Tibial nerve (tissue), 4 donors: ENCODE results near the gene FSTL1. TPM values are rescaled to one million over a fixed set of nuclear protein-coding genes. Genes with fewer than 3 reads are reported as not detected.

ENCODE experiments used
- DNase-seq, 2 donors: peaks; one replicate each; pipeline ENCODE4 v3.0.0-alpha.2; 2019; ENCODE audit warnings: low spot score in 2 of 2
- H3K27ac ChIP-seq, 4 donors: fragments of 200-600 bp; sonication (generic) in 3 of 4; one replicate each; pipeline ENCODE4 v1.5.1; 2017 to 2019; ENCODE audit warnings: mild to moderate bottlenecking in 1 of 4
- H3K27me3 ChIP-seq, 2 donors: fragments of 200-600 bp; sonication (generic) in 1 of 2; one replicate each; pipeline versions ENCODE4 v1.5.1 to v1.6.0; 2017 to 2019
- H3K36me3 ChIP-seq, 3 donors: fragments of 200-600 bp; sonication (generic); one replicate each; pipeline ENCODE4 v1.5.1; 2018 to 2019
- H3K4me1 ChIP-seq, 4 donors: fragments of 200-600 bp; sonication (generic) in 3 of 4; one replicate each; pipeline ENCODE4 v1.5.1; 2017 to 2019
- H3K4me3 ChIP-seq, 4 donors: fragments of 200-600 bp; sonication (generic) in 3 of 4; one replicate each; pipeline ENCODE4 v1.5.1; 2017 to 2019; ENCODE audit warnings: mild to moderate bottlenecking in 1 of 4, moderate library complexity in 1 of 4
- H3K9me3 ChIP-seq, 4 donors: fragments of 200-600 bp; sonication (generic) in 3 of 4; one replicate each; pipeline ENCODE4 v1.5.1; 2017 to 2019
- CTCF ChIP-seq, 5 experiments: fragments of 200-600 bp in 3 of 5; fragments of 450-650 bp in 2 of 5; sonication (generic) in 3 of 5; IDR thresholded peaks; one replicate each; pipeline ENCODE4 v1.5.1; 2016 to 2019; ENCODE audit warnings: antibody characterized with exemption in 5 of 5, mild to moderate bottlenecking in 3 of 5, moderate library complexity in 2 of 5
- EP300 ChIP-seq, 2 donors: sonication (generic); formaldehyde crosslinking; IDR thresholded peaks; one replicate each; pipeline ENCODE4 v1.6.1; 2017; ENCODE audit warnings: antibody characterized with exemption in 2 of 2, mild to moderate bottlenecking in 1 of 2
- POLR2A ChIP-seq, 2 donors: fragments of 450-650 bp; IDR thresholded peaks; one replicate each; pipeline ENCODE4 v1.6.1; 2017; ENCODE audit warnings: antibody characterized with exemption in 2 of 2, mild to moderate bottlenecking in 2 of 2, moderate library complexity in 2 of 2
- WGBS, 2 donors: methylation state at CpG; one replicate each; pipeline ENCODE4 v1.1.5; 2018; 5-methylcytosine and 5-hydroxymethylcytosine counted together
- total RNA-seq, 4 donors: library from RNA; depleted of rRNA; stranded (reverse); fragments of >200 nt; gene quantifications; one replicate each; pipeline ENCODE4 v1.1.0, GENCODE V29; 2016

Gene FSTL1
- 100 to 1,000 TPM; 389 to 942 (median 486) TPM for total RNA-seq

GRCh38 chr3:120450600-120451271 is at the start of gene FSTL1:
Gene FSTL1, minus strand, starts transcription at chr3:120450992. Its CDS starts 246 bp downstream, at chr3:120450746.
- TF ChIP-seq POLR2A (IDR thresholded peaks at IDR 0.05) (peak; percentile 23 to 58), CTCF (IDR thresholded peaks at IDR 0.05) (no peak), EP300 (IDR thresholded peaks at IDR 0.05) (peak in 1 of 2 donors; percentile 73)
- WGBS, 2 donors: 0% methylated on average over 23 to 36 of the region's 78 CpGs
- no peaks in the 10 kb centered on the region for H3K27me3 ChIP-seq

GRCh38 chr3:120498556-120499346 is 48.0 kb upstream of the FSTL1 start:
- Histone ChIP-seq H3K27me3 (no peaks in the 10 kb centered on the region), H3K4me3 (no peak overlapping the region), H3K36me3 (no peaks in the 10 kb centered on the region), H3K27ac (peak overlapping the region in 2 of 4 donors; percentile 79 to 88), H3K4me1 (peaks cover 0 to 41% (median 18%) of the 10 kb centered on the region in 4 donors), H3K9me3 (peaks cover 0 to 4% (median 1%) of the 10 kb centered on the region in 4 donors)
- WGBS, 2 donors: 62 to 66% methylated on average over 2 of the region's 2 CpGs
- TF ChIP-seq CTCF (IDR thresholded peaks at IDR 0.05) (no peak), POLR2A (IDR thresholded peaks at IDR 0.05) (no peak), EP300 (IDR thresholded peaks at IDR 0.05) (peak in 1 of 2 donors; percentile 71)
- peak in 1 of 2 donors; percentile 33 for DNase-seq

More at GRCh38 chr3:120450600-120451271, at the start of gene FSTL1:
- peaks cover 0 to 4% (median 0%) of the 10 kb centered on the region in 4 donors for H3K9me3 ChIP-seq
- H3K36me3 ChIP-seq: no peaks in the 10 kb centered on the region
- peak within 1 kb of the TSS; percentile 59 to 91 (median 76) for H3K4me3 ChIP-seq
- H3K27ac ChIP-seq: peak within 1 kb of the TSS; percentile 80 to 98 (median 92)
- peak; percentile 28 to 60 for DNase-seq
- peaks cover 0 to 47% (median 14%) of the 10 kb centered on the region in 4 donors for H3K4me1 ChIP-seq

GRCh38 chr3:120497818-120498217 is 47.0 kb upstream of the FSTL1 start:
- Histone ChIP-seq H3K36me3 (no peaks in the 10 kb centered on the region), H3K9me3 (peaks cover 0 to 4% (median 1%) of the 10 kb centered on the region in 4 donors), H3K27ac (peak overlapping the region in 3 of 4 donors; percentile 13 to 88 (median 79)), H3K4me1 (peaks cover 0 to 41% (median 18%) of the 10 kb centered on the region in 4 donors), H3K4me3 (no peak overlapping the region), H3K27me3 (no peaks in the 10 kb centered on the region)
- WGBS, 2 donors: 19 to 32% methylated on average over 2 of the region's 2 CpGs
- TF ChIP-seq CTCF (IDR thresholded peaks at IDR 0.05): no peak
- TF ChIP-seq POLR2A (IDR thresholded peaks at IDR 0.05): no peak
- no peak for TF ChIP-seq EP300 (IDR thresholded peaks at IDR 0.05)
- no peak for DNase-seq

GRCh38 chr3:120497336-120497735 is 46.5 kb upstream of the FSTL1 start:
- Histone ChIP-seq H3K9me3 (peaks cover 0 to 4% (median 1%) of the 10 kb centered on the region in 4 donors), H3K4me1 (peaks cover 0 to 41% (median 18%) of the 10 kb centered on the region in 4 donors), H3K27ac (peak overlapping the region in 3 of 4 donors; percentile 13 to 88 (median 79)), H3K36me3 (no peaks in the 10 kb centered on the region), H3K4me3 (no peak overlapping the region), H3K27me3 (no peaks in the 10 kb centered on the region)
- no peak for DNase-seq
- no peak for TF ChIP-seq EP300 (IDR thresholded peaks at IDR 0.05)
- no peak for TF ChIP-seq CTCF (IDR thresholded peaks at IDR 0.05)
- no peak for TF ChIP-seq POLR2A (IDR thresholded peaks at IDR 0.05)
- WGBS, 2 donors: 11 to 24% methylated on average over 3 of the region's 3 CpGs
